KMS-11 (cell line): ENCODE results near the gene B2M.
"Not testable (repeated sequence)": the region's sequence is repeated elsewhere in the genome, so short reads cannot be mapped to it uniquely, and the experiment has no call there.

Experiments used
- H2AFZ ChIP-seq: fragments of 200-600 bp; sonication (generic); 2 replicates; pipeline ENCODE4 v1.6.1; 2016; ENCODE audit warnings: antibody characterized with exemption, mixed run types, low read depth
- H3K27ac ChIP-seq: fragments of 200-600 bp; sonication (generic); 2 replicates; pipeline ENCODE4 v1.6.1; 2016; ENCODE audit warnings: mild to moderate bottlenecking, mixed run types
- H3K27me3 ChIP-seq: fragments of 200-600 bp; sonication (generic); 2 replicates; pipeline ENCODE4 v1.6.1; 2017; ENCODE audit warnings: mild to moderate bottlenecking, low read depth, mixed run types, moderate library complexity; ENCODE audit not compliant: insufficient read depth
- H3K36me3 ChIP-seq: fragments of 200-600 bp; sonication (generic); 2 replicates; pipeline ENCODE4 v1.6.1; 2017; ENCODE audit warnings: mild to moderate bottlenecking, mixed run types; ENCODE audit not compliant: insufficient read depth
- H3K4me1 ChIP-seq: fragments of 200-600 bp; sonication (generic); 2 replicates; pipeline ENCODE4 v1.6.1; 2016; ENCODE audit warnings: mild to moderate bottlenecking, low read depth, mixed run types; ENCODE audit not compliant: poor library complexity, severe bottlenecking
- H3K4me2 ChIP-seq: fragments of 200-600 bp; sonication (generic); 2 replicates; pipeline ENCODE4 v1.7.0; 2016; ENCODE audit warnings: mild to moderate bottlenecking, mixed run types
- H3K4me3 ChIP-seq: fragments of 200-600 bp; sonication (generic); IDR thresholded peaks from 2 replicates; pipeline ENCODE4 v1.6.1; 2017; ENCODE audit warnings: low read depth, low read length, mixed read lengths; ENCODE audit not compliant: insufficient read depth
- H3K79me2 ChIP-seq: fragments of 200-600 bp; sonication (generic); 2 replicates; pipeline ENCODE4 v1.6.1; 2016; ENCODE audit warnings: low read depth, mixed run types; ENCODE audit not compliant: insufficient read depth
- H3K9ac ChIP-seq: fragments of 200-600 bp; sonication (generic); 2 replicates; pipeline ENCODE4 v1.6.1; 2016; ENCODE audit warnings: mild to moderate bottlenecking, mixed run types
- H4K20me1 ChIP-seq: fragments of 200-600 bp; sonication (generic); 2 replicates; pipeline ENCODE4 v1.6.1; 2016; ENCODE audit warnings: mild to moderate bottlenecking, mixed run types; ENCODE audit not compliant: insufficient read depth
- TF ChIP-seq, protein P1 (sequence below): fragments of 200-600 bp; sonication (generic); conservative IDR thresholded peaks from 2 replicates; pipeline ENCODE4 v1.6.1; 2017; ENCODE audit warnings: low read depth, mild to moderate bottlenecking, antibody characterized with exemption, low read length, moderate library complexity, mixed read lengths

Gene B2M

DNA sequence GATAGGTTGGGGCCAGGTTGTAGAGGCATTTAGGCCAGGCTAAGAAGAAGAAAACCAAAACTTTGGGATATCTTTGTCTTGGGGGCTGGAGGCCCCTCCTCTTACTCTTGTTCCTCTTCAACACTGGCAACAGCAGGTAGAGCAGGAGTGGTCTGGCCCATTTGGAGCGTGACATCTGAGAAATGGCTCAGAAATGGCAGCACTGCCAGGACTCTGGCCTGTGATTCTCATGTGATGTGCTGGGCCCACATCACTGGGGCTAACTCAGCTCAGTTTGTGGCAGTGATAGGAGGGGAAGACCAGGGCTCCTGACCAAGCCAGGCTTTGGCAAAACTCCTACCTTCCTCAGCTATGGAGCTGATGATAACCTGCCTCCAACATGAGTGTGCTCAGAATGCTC lies 18.7 kb upstream of the B2M start:
- no peak overlapping the region for H3K4me2 ChIP-seq
- H3K27me3 ChIP-seq: no peaks in the 10 kb centered on the region
- no peak overlapping the region for H3K9ac ChIP-seq
- H3K4me3 ChIP-seq: no peak overlapping the region
- no peaks in the 10 kb centered on the region for H3K4me1 ChIP-seq
- no peaks in the 10 kb centered on the region for H3K79me2 ChIP-seq
- no peaks in the 10 kb centered on the region for H4K20me1 ChIP-seq
- H3K36me3 ChIP-seq: no peaks in the 10 kb centered on the region
- no peak overlapping the region for H3K27ac ChIP-seq
- TF ChIP-seq, protein P1, sequence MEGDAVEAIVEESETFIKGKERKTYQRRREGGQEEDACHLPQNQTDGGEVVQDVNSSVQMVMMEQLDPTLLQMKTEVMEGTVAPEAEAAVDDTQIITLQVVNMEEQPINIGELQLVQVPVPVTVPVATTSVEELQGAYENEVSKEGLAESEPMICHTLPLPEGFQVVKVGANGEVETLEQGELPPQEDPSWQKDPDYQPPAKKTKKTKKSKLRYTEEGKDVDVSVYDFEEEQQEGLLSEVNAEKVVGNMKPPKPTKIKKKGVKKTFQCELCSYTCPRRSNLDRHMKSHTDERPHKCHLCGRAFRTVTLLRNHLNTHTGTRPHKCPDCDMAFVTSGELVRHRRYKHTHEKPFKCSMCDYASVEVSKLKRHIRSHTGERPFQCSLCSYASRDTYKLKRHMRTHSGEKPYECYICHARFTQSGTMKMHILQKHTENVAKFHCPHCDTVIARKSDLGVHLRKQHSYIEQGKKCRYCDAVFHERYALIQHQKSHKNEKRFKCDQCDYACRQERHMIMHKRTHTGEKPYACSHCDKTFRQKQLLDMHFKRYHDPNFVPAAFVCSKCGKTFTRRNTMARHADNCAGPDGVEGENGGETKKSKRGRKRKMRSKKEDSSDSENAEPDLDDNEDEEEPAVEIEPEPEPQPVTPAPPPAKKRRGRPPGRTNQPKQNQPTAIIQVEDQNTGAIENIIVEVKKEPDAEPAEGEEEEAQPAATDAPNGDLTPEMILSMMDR: no peak
- H2AFZ ChIP-seq: no peak overlapping the region

DNA sequence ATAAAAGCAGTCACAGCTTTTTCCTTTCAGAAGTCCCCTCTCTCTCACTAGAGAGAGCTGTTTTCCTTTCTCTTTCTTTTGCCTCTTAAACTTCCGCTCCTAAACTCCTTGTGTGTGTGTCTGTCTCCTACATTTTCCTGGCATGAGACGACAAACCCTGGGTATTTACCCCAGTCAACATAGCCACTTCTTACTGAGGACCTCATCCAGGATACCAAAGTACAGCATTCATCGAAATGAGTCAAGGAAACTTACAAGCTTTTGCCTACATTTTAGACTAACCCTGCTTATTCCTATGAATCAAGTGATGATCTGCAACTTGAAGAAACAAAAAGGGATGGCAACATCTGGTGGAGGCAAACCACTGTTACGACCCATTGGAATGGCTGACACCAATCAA lies 16.9 kb upstream of the B2M start:
- H3K4me1 ChIP-seq: no peaks in the 10 kb centered on the region
- no peak overlapping the region for H2AFZ ChIP-seq
- H3K27me3 ChIP-seq: no peaks in the 10 kb centered on the region
- H3K36me3 ChIP-seq: no peaks in the 10 kb centered on the region
- H3K4me3 ChIP-seq: no peak overlapping the region
- H3K79me2 ChIP-seq: no peaks in the 10 kb centered on the region
- H3K4me2 ChIP-seq: no peak overlapping the region
- no peak overlapping the region for H3K9ac ChIP-seq
- H3K27ac ChIP-seq: no peak overlapping the region
- TF ChIP-seq, protein P1: no peak
- H4K20me1 ChIP-seq: no peaks in the 10 kb centered on the region

DNA sequence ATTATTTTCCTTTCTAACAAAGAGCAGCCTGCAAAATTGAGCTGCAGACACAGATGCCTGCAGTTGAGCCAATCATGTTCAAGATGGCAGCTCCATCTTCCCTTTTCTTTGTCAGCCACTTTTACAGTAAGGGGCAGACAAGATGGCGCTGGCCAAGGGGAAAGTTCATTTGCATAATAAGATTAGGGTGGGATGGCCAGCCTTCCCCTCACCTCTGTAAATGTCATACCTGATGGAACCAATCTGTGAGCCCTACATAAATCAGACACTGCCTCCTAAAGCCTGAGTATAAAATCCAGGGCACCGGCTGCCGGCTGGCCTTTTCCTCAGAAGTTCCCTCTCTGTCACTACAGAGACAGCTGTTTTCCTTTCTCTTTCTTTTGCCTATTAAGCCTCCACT lies 16.0 kb upstream of the B2M start:
- H2AFZ ChIP-seq: no peak overlapping the region
- TF ChIP-seq, protein P1: no peak
- H3K9ac ChIP-seq: no peak overlapping the region
- H3K27ac ChIP-seq: no peak overlapping the region
- H3K36me3 ChIP-seq: no peaks in the 10 kb centered on the region
- H3K79me2 ChIP-seq: no peaks in the 10 kb centered on the region
- no peaks in the 10 kb centered on the region for H4K20me1 ChIP-seq
- H3K4me1 ChIP-seq: no peaks in the 10 kb centered on the region
- H3K4me3 ChIP-seq: no peak overlapping the region
- no peak overlapping the region for H3K4me2 ChIP-seq
- H3K27me3 ChIP-seq: no peaks in the 10 kb centered on the region

DNA sequence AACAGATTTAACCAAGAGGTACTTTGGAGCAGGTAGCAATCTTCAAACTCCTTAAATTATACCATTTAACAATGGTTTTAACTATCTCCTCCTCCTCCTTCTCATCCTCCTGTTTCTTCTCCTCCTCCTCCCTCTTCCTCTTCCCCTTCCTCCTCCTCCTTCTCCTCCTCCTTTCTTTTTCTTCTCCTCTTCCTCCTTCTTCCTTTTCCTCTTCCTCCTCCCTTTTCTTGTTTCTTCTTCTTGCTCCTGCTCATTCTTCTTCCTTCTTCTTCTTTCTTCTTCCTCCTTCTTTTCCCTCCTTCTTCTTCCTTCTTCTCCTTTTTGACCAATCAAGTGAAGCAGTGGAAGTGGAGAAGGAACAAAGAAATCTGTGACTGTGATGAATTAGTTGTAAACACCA lies 14.3 kb upstream of the B2M start:
- H3K27ac ChIP-seq: no peak overlapping the region
- TF ChIP-seq, protein P1: no peak
- no peak overlapping the region for H2AFZ ChIP-seq
- no peaks in the 10 kb centered on the region for H3K79me2 ChIP-seq
- no peak overlapping the region for H3K4me2 ChIP-seq
- H3K4me1 ChIP-seq: no peaks in the 10 kb centered on the region
- no peaks in the 10 kb centered on the region for H3K27me3 ChIP-seq
- H3K36me3 ChIP-seq: no peaks in the 10 kb centered on the region
- H4K20me1 ChIP-seq: no peaks in the 10 kb centered on the region
- H3K4me3 ChIP-seq: no peak overlapping the region
- no peak overlapping the region for H3K9ac ChIP-seq

- Histone ChIP-seq H3K9ac (no peak overlapping the region), H3K27me3 (no peaks in the 10 kb centered on the region), H3K4me3 (no peak overlapping the region), H3K4me1 (no peaks in the 10 kb centered on the region), H3K36me3 (no peaks in the 10 kb centered on the region), H3K79me2 (no peaks in the 10 kb centered on the region), H4K20me1 (no peaks in the 10 kb centered on the region), H3K4me2 (no peak overlapping the region), H2AFZ (no peak overlapping the region), H3K27ac (no peak overlapping the region)
- TF ChIP-seq, protein P1: no peak
Observed at GRCh38 chr15:44698641-44699040, 12.7 kb upstream of the B2M start.

GRCh38 chr15:44700676-44701075 lies 10.6 kb upstream of the B2M start:
- not testable (repeated sequence) for H4K20me1 ChIP-seq, H2AFZ ChIP-seq, H3K27me3 ChIP-seq, H3K9ac ChIP-seq, H3K4me1 ChIP-seq, H3K27ac ChIP-seq, H3K36me3 ChIP-seq, H3K79me2 ChIP-seq, H3K4me3 ChIP-seq, H3K4me2 ChIP-seq
